ENCODE results near the gene LAMC3.

LAMC3 gene

DNA sequence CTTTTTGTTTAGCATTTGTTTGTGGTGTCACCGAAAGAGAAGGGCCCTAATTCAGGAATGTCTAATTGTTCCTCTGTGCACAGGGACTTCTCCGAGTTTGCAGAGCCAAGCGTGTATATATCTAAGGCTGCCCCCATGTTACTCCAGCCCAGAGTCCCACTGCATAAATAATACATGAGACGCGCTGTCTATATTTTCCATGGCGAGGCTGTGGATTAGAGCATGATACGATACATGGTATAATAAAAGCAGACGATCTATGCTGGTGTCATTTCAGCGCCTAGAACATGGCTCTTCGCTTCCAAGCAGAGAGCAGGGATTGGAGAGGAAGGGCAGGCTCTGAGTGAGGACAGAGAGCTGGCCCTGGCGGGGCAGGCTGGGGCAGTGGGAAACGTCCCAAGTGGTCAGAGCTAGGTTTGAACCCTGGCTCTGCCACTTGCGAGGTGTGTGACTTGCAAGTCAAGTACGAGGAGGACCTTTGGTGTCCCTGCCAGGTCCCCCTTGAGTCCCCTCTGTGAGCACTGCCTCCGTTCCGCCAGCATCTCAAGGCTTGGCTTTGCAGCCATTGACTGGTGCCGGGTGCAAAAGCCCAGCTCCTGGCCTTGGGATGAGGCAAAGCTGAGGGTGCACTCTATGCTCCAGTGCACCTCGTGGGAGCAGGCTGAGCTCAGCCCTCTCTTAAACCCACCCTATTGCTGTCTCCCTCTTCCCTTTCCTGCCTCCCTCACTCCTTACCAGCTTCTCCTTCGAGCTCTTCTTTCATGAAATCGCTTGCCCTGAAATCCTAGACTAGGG lies 29.2 kb upstream of the LAMC3 start:
- no peak for DNase-seq (ENCODE audit: low spot score)

- DNase-seq (ENCODE audit: low spot score): no peak
These were observed 28.4 kb upstream of the LAMC3 start for GRCh38 chr9:130980526-130980925.

- no peak for DNase-seq (ENCODE audit: low spot score)
These were observed 27.8 kb upstream of the LAMC3 start for GRCh38 chr9:130981002-130981755.

DNA sequence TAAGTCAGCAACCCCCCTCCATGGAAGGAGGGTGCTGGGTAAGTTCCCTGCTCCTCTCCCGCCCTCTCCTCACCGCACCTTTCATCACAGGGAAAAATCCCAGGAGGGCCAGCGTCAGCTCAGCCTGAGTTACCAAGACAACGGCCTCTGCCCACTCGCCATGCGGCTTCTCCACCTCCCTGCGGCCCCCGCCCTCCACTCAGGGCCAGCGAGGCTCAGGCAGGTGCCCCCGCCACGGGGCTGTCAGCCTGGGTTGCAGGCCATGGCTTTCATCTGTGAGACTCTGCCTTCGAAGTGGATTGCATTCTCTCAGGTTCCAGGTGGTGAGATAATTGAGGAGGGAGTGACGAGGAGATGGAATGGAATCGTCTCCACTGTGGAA lies 27.2 kb upstream of the LAMC3 start:
- DNase-seq (ENCODE audit: low spot score): no peak

GRCh38 chr9:130982636-130983358 lies 26.2 kb upstream of the LAMC3 start:
- DNase-seq (ENCODE audit: low spot score): no peak

GRCh38 chr9:130983359-130983670 lies 25.7 kb upstream of the LAMC3 start:
- DNase-seq (ENCODE audit: low spot score): no peak

DNA sequence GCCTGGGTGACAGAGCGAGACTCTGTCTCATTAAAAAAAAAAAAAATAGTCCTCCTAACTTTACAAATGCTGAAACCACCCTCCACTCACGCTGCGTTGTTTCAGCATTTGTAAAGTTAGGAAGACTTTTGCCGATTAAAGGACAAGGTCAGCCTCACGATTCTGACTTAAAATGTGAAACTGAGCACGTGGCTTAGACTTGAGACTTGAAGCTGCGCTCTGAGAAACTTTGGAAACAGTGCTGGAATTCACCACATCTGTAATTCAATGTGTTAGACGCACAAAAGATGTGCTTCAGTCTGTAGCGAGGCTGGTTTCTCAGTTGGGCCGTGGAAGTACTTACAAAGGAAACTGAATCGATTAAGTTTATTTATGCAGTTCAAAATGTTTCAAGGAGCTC lies 25.0 kb upstream of the LAMC3 start:
- no peak for DNase-seq (ENCODE audit: low spot score)

GRCh38 chr9:130984521-130984920 lies 24.5 kb upstream of the LAMC3 start:
- DNase-seq (ENCODE audit: low spot score): no peak

- DNase-seq (ENCODE audit: low spot score): no peak
These were observed 23.9 kb upstream of the LAMC3 start for GRCh38 chr9:130985029-130985428.

DNA sequence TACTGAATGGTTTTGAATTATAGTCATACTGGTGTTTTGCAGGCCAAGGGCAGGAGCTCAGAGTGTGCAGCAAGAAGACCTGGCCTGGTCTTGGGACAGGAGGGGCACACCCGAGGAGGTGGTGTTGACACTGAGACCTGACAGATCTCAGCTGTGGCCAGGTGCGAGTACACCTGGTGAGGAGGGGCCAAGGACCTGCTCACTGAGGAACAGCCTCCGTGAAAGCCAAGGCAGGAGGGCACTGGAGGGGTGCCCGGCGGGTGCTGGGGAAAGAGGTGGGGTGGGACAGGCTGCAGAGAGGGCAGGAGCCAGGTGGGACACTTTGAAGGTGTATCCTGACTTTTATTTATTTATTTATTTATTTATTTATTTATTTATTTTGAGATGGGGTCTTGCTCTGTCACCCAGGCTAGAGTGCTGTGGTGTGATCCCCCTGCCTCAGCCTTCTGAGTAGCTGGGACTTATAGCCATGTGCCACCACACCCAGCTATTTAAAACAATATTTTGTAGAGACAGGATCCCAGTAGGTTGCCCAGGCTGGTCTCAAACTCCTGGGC lies 23.3 kb upstream of the LAMC3 start:
- no peak for DNase-seq (ENCODE audit: low spot score)

- no peak for DNase-seq (ENCODE audit: low spot score)
These were observed 22.5 kb upstream of the LAMC3 start for GRCh38 chr9:130986356-130986965.

GRCh38 chr9:130987054-130987453 lies 21.9 kb upstream of the LAMC3 start:
- DNase-seq (ENCODE audit: low spot score): no peak

DNA sequence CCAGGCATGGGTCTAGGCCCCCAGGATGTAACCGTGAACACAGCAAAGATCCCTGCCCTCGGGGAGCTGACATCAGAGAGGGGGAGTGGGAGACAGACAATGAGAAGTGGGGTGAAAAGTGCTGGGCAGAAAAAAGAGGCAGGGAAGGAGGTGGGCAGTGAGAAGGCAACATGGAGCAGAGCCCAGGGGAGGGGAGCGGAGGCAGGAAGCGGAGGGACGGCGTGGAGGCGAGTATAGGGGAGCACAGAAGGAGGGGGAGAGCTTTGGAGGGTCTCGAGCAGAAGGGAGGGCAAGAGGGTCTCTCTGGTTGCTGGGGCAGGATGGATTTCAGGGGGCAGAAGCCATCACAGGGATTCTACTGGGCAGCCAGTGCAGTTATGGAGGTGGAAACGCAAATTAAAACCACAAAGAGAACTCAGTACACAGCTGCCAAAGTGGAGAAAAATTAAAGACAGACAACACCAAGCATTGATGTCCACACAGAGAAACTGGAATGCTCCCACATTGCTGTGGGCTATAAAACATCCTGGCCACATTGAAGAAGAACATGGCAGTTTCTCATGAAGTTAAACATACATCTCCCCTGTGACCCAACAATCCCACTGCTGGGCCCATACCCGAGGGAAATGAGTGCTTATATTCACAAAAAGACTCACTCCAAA lies 21.1 kb upstream of the LAMC3 start:
- no peak for DNase-seq (ENCODE audit: low spot score)

- no peak for DNase-seq (ENCODE audit: low spot score)
These were observed 20.6 kb upstream of the LAMC3 start for GRCh38 chr9:130988400-130988747.

GRCh38 chr9:130988905-130989304 lies 20.1 kb upstream of the LAMC3 start:
- no peak for DNase-seq (ENCODE audit: low spot score)

DNA sequence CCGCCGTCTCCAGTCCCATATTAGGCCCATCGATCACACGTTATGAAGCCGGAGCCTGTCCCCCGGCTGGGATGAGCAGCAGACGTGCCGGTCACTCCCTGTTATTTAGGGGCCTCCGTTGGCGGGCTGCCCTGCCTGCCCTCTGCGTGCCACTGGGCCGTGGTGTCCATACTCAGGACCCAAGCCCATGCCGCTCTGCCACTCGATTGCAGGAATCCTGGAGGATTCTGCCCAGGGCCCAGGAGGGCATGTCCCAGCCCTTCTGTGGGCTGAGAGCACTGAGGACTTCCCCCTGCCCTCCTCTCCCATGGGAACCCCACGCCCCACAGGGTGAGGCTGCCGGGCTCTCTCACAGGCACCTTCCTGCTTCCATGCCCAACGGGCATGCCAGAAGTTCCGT lies 19.6 kb upstream of the LAMC3 start:
- no peak for DNase-seq (ENCODE audit: low spot score)

- no peak for DNase-seq (ENCODE audit: low spot score)
These were observed 19.1 kb upstream of the LAMC3 start for GRCh38 chr9:130989891-130990290.

- DNase-seq (ENCODE audit: low spot score): no peak
These were observed 18.5 kb upstream of the LAMC3 start for GRCh38 chr9:130990306-130990977.

- DNase-seq (ENCODE audit: low spot score): no peak
These were observed 17.8 kb upstream of the LAMC3 start for GRCh38 chr9:130990978-130991777.
